MM.1S (cell line): Measurements from ENCODE around the gene CDC23.

Experiments used
- DNase-seq: peaks from one replicate; pipeline ENCODE4 v3.0.0-alpha.2; 2015
- H2AFZ ChIP-seq: fragments of 300-600 bp; sonication (generic); 2 replicates; pipeline ENCODE4 v1.6.0; 2016; ENCODE audit warnings: antibody characterized with exemption, low read length
- H3F3A ChIP-seq: fragments of 300-600 bp; sonication (generic); 2 replicates; pipeline ENCODE4 v1.6.1; 2016; ENCODE audit warnings: mild to moderate bottlenecking, antibody characterized with exemption, low read length, moderate library complexity, mixed read lengths; ENCODE audit not compliant: insufficient read depth
- H3K27ac ChIP-seq: fragments of 300-600 bp; sonication (generic); 2 replicates; pipeline ENCODE4 v1.5.1; 2016; ENCODE audit warnings: mild to moderate bottlenecking, low read length
- H3K27me3 ChIP-seq: fragments of 300-600 bp; sonication (generic); replicated peaks from 2 replicates; pipeline ENCODE4 v1.6.0; 2016; ENCODE audit warnings: low read length; ENCODE audit not compliant: insufficient read depth
- H3K36me3 ChIP-seq: fragments of 300-600 bp; sonication (generic); replicated peaks from 2 replicates; pipeline ENCODE4 v1.6.1; 2016; ENCODE audit warnings: mild to moderate bottlenecking, low read length, mixed read lengths; ENCODE audit not compliant: insufficient read depth
- H3K4me1 ChIP-seq: fragments of 300-600 bp; sonication (generic); 2 replicates; pipeline ENCODE4 v1.6.1; 2016; ENCODE audit warnings: low read length, mixed read lengths
- H3K4me2 ChIP-seq: fragments of 300-600 bp; sonication (generic); 2 replicates; pipeline ENCODE4 v1.6.0; 2016; ENCODE audit warnings: low read depth, low read length
- H3K4me3 ChIP-seq: fragments of 300-600 bp; sonication (generic); 2 replicates; pipeline ENCODE4 v1.5.1; 2016; ENCODE audit warnings: low read length, mixed read lengths
- H3K79me2 ChIP-seq: fragments of 300-600 bp; sonication (generic); 2 replicates; pipeline ENCODE4 v1.6.1; 2016; ENCODE audit warnings: mixed run types, low read length, mixed read lengths
- H3K9ac ChIP-seq: fragments of 300-600 bp; sonication (generic); 2 replicates; pipeline ENCODE4 v1.6.1; 2016; ENCODE audit warnings: low read length, mixed read lengths
- H3K9me2 ChIP-seq: fragments of 300-600 bp; sonication (generic); replicated peaks from 2 replicates; pipeline ENCODE4 v1.6.1; 2016; ENCODE audit warnings: mild to moderate bottlenecking, low read length, mixed read lengths; ENCODE audit not compliant: insufficient read depth
- H3K9me3 ChIP-seq: fragments of 300-600 bp; sonication (generic); replicated peaks from 2 replicates; pipeline ENCODE4 v1.6.1; 2016; ENCODE audit warnings: mild to moderate bottlenecking, low read length, mixed read lengths; ENCODE audit not compliant: insufficient read depth
- H4K20me1 ChIP-seq: fragments of 300-600 bp; sonication (generic); 2 replicates; pipeline ENCODE4 v1.6.1; 2016; ENCODE audit warnings: mild to moderate bottlenecking, low read length, moderate library complexity, mixed read lengths; ENCODE audit not compliant: insufficient read depth
- EZH2 ChIP-seq: fragments of 300-600 bp; sonication (generic); optimal IDR thresholded peaks from 2 replicates; pipeline ENCODE3; 2017; ENCODE audit warnings: low read depth, mild to moderate bottlenecking, antibody characterized with exemption, low read length, mixed read lengths
- EZH2phosphoT487 ChIP-seq: fragments of 300-600 bp; sonication (generic); IDR thresholded peaks from 2 replicates; pipeline ENCODE4 v1.6.1; 2018; ENCODE audit warnings: antibody characterized with exemption, low read length
- TF ChIP-seq, protein P1 (sequence below): fragments of 300-600 bp; sonication (generic); IDR thresholded peaks from 2 replicates; pipeline ENCODE4 v1.5.1; 2016; ENCODE audit warnings: antibody characterized with exemption, low read length, mixed read lengths

Gene CDC23

DNA sequence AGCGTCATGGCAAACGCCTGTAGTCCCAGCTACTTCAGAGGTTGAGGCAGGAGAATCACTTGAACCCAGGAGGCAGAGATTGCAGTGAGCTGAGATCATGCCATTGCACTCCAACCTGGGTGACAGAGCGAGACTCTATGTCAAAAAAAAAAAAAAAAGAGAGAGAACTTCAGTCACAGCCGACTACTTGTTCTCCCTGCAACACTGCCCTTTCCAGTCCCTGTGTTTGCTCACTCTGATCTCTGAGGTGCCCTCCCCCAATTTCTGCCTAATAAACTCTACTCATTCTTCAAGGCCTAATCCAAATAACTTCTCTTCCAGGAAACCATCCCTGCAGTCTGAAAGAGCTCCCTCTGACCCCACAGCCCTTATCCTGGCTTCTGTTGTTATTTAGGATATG lies 33.2 kb upstream of the CDC23 start:
- no peaks in the 10 kb centered on the region for H3K4me1 ChIP-seq
- H3K79me2 ChIP-seq = no peaks in the 10 kb centered on the region
- H3K4me2 ChIP-seq = no peak overlapping the region
- H2AFZ ChIP-seq = no peak overlapping the region
- no peak overlapping the region for H3K9ac ChIP-seq
- H3K9me2 ChIP-seq = no peaks in the 10 kb centered on the region
- no peaks in the 10 kb centered on the region; the same call in 1 of the 2 replicates for H3K27me3 ChIP-seq
- no peak for TF ChIP-seq EZH2
- TF ChIP-seq, protein P1, sequence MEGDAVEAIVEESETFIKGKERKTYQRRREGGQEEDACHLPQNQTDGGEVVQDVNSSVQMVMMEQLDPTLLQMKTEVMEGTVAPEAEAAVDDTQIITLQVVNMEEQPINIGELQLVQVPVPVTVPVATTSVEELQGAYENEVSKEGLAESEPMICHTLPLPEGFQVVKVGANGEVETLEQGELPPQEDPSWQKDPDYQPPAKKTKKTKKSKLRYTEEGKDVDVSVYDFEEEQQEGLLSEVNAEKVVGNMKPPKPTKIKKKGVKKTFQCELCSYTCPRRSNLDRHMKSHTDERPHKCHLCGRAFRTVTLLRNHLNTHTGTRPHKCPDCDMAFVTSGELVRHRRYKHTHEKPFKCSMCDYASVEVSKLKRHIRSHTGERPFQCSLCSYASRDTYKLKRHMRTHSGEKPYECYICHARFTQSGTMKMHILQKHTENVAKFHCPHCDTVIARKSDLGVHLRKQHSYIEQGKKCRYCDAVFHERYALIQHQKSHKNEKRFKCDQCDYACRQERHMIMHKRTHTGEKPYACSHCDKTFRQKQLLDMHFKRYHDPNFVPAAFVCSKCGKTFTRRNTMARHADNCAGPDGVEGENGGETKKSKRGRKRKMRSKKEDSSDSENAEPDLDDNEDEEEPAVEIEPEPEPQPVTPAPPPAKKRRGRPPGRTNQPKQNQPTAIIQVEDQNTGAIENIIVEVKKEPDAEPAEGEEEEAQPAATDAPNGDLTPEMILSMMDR = no peak
- no peak for TF ChIP-seq EZH2phosphoT487
- no peak overlapping the region for H3K4me3 ChIP-seq
- no peak overlapping the region for H3K27ac ChIP-seq
- no peaks in the 10 kb centered on the region for H3K36me3 ChIP-seq
- no peaks in the 10 kb centered on the region for H4K20me1 ChIP-seq
- H3F3A ChIP-seq = no peaks in the 10 kb centered on the region
- no peak for DNase-seq
- no peaks in the 10 kb centered on the region for H3K9me3 ChIP-seq

DNA sequence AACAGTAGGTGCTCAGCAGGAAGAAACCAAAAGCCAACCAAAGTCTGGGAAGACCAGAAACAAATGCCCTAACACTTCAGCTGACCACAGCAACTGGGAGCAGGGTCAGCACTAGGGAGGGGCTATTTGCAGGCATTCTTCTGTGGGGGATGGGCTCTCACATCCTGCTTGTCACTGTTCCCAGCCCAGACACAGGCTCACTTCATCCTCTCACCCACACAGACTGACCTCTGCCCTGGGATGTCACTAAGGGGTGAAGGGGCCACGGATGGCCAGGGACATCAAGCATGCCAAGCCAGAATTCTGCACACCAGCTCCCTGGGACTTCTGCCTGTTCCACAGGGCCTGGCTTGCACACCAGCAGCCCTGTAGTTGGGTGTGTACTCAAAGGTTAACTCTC lies 32.6 kb upstream of the CDC23 start:
- Histone ChIP-seq H3K4me3 (no peak overlapping the region), H3K27ac (no peak overlapping the region), H3K36me3 (no peaks in the 10 kb centered on the region), H3K9ac (no peak overlapping the region), H3K79me2 (no peaks in the 10 kb centered on the region), H3K27me3 (peaks cover 6% of the 10 kb centered on the region; the same call in 1 of the 2 replicates), H3K9me3 (no peaks in the 10 kb centered on the region), H3K4me2 (no peak overlapping the region), H3F3A (no peaks in the 10 kb centered on the region), H3K9me2 (no peaks in the 10 kb centered on the region), H4K20me1 (no peaks in the 10 kb centered on the region), H3K4me1 (no peaks in the 10 kb centered on the region), H2AFZ (no peak overlapping the region)
- DNase-seq = no peak
- TF ChIP-seq, protein P1 = no peak
- TF ChIP-seq EZH2 = no peak
- no peak for TF ChIP-seq EZH2phosphoT487

DNA sequence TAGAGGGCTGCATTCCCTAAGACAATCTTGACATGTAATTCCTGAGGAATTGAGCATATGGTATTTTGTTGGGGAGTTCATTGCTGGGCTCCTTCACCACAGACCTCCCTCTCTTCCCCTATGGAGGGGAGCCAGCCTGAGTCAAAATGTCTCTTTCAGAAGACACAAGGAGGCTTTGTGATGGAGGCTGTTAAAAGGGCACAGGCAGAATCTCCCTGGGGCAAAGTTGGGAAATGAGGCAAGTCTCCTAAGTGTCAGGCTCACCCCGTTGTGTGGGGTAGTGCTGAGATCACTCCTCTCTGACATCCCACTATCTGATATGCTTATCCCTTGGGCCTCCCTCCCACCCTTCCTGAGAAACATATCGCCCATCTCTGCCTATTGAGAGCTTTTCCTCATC lies 30.7 kb upstream of the CDC23 start:
- no peaks in the 10 kb centered on the region for H3K4me1 ChIP-seq
- no peaks in the 10 kb centered on the region for H3K9me2 ChIP-seq
- H3K36me3 ChIP-seq = no peaks in the 10 kb centered on the region
- peaks cover 6% of the 10 kb centered on the region; the same call in 1 of the 2 replicates for H3K27me3 ChIP-seq
- no peaks in the 10 kb centered on the region for H3F3A ChIP-seq
- H3K9me3 ChIP-seq = no peaks in the 10 kb centered on the region
- no peak overlapping the region for H3K4me2 ChIP-seq
- H3K4me3 ChIP-seq = no peak overlapping the region
- H3K27ac ChIP-seq = no peak overlapping the region
- H2AFZ ChIP-seq = no peak overlapping the region
- H3K9ac ChIP-seq = no peak overlapping the region
- DNase-seq = no peak
- no peaks in the 10 kb centered on the region for H3K79me2 ChIP-seq
- TF ChIP-seq, protein P1 = no peak
- TF ChIP-seq EZH2phosphoT487 (no peak), EZH2 (no peak)
- H4K20me1 ChIP-seq = no peaks in the 10 kb centered on the region
